ENCODE measurements around the gene GDPGP1. TPM values are rescaled to one million over a fixed set of nuclear protein-coding genes. Genes with fewer than 3 reads are reported as not detected.
A peak's percentile ranks its signal among the peaks of the same experiment; 100 is the strongest.

Gene GDPGP1
- total and polyA plus RNA-seq, 9 of the 15 experiments (the other 6 are each of a cell fraction or from before 2014, with no cell fraction given) = 0.78 to 6.1 (median 2.8) TPM

GRCh38 chr15:90208356-90208755 lies 25.7 kb upstream of the GDPGP1 start (continued):
- no peak for TF ChIP-seq ZNF76 (CRISPR knock-in tag; IDR thresholded peaks at IDR 0.05; ENCODE audit: borderline replicate concordance)
- no peak for TF ChIP-seq HDGF (IDR thresholded peaks at IDR 0.05)
- TF ChIP-seq ZNF175 (CRISPR knock-in tag; IDR thresholded peaks at IDR 0.05; ENCODE audit: low read depth) = no peak
- TF ChIP-seq ETS1 (conservative IDR thresholded peaks at IDR 0.05; ENCODE audit: control insufficient read depth, low read depth, low read length) = no peak
- no peak for TF ChIP-seq ZC3H4 (CRISPR knock-in tag; IDR thresholded peaks at IDR 0.05; ENCODE audit: borderline replicate concordance)

GRCh38 chr15:90209591-90209990 lies 24.4 kb upstream of the GDPGP1 start:
- Histone ChIP-seq H3K27ac (ENCODE audit: extremely low read depth, low read depth, low read length) (no peak overlapping the region), H3K4me2 (ENCODE audit: insufficient read depth, low read length) (no peak overlapping the region), H2AFZ (ENCODE audit: low read depth, low read length) (no peak overlapping the region), H3K27me3 (ENCODE audit: control insufficient read depth in 2 of 2, insufficient read depth in 2 of 2, low read length in 2 of 2) (no peaks in the 10 kb centered on the region), H3K4me3 (no peak overlapping the region), H4K20me1 (replicated peaks; ENCODE audit: control insufficient read depth, insufficient read depth, low read length) (peaks cover 4% of the 10 kb centered on the region), H3K79me2 (ENCODE audit: control insufficient read depth, insufficient read depth, low read length) (peaks cover 76% of the 10 kb centered on the region), H3K36me3 (ENCODE audit: control insufficient read depth, insufficient read depth, low read length) (peaks cover 74% of the 10 kb centered on the region; the same call in 2 of the 3 replicates), H3K4me1 (replicated peaks in 1 of 2; ENCODE audit: control insufficient read depth in 2 of 2, insufficient read depth in 2 of 2, low read length in 2 of 2) (peaks cover 10 to 39% of the 10 kb centered on the region in 2 experiments; a peak in 4 of 5 replicates), H3K9me1 (ENCODE audit: control insufficient read depth, insufficient read depth, low read length) (no peaks in the 10 kb centered on the region), H3K9me3 (replicated peaks; ENCODE audit: control insufficient read depth, insufficient read depth, low read depth, low read length) (no peaks in the 10 kb centered on the region), H3K9ac (ENCODE audit: insufficient read depth in 1 of 2, low read depth in 2 of 2, low read length in 2 of 2) (no peak overlapping the region)
- WGBS (ENCODE audit: insufficient coverage, low coverage, missing lambda C conversion rate) = 81% methylated on average over 9 of the region's 9 CpGs
- TF ChIP-seq E4F1 (CRISPR knock-in tag; IDR thresholded peaks at IDR 0.05; ENCODE audit: borderline replicate concordance) = no peak
- TF ChIP-seq PCBP1 (IDR thresholded peaks at IDR 0.05; ENCODE audit: low read depth, low read length, poor library complexity, severe bottlenecking) = no peak
- no peak for TF ChIP-seq PHF20 (IDR thresholded peaks at IDR 0.05; ENCODE audit: partially characterized antibody)
- peak; percentile 42 for TF ChIP-seq ZFP36 (IDR thresholded peaks at IDR 0.05; ENCODE audit: low read depth, low read length, partially characterized antibody)
- POLR2A ChIA-PET = interaction anchor here (0.5 to 1.6 kb wide), 5 partner anchors 9 to 66 kb away, joined by 3 to 11 read pairs (median 3); partner anchors contain the start of gene SEMA4B
- no TSS peak for BruUV-seq (replicated peaks)
- DNase-seq (ENCODE audit: extremely low read depth in 1 of 4, low spot score in 3 of 4) (no peak), ATAC-seq (no peak), FAIRE-seq (no peak)
- CTCF ChIA-PET (ENCODE audit: low intra/inter-chr PET ratio) = no interaction called here
- in situ Hi-C loops (cut with MboI) = no loop called here
- intact Hi-C loops (cut with micrococcal nuclease) = no loop called here

Data from K562 (cell line).